ENCODE results near the gene PTGES2. TPM values are rescaled to one million over a fixed set of nuclear protein-coding genes. Genes with fewer than 3 reads are reported as not detected.

Gene PTGES2
- total and polyA plus RNA-seq, 2 experiments from 2014 or later, result 59.7 to 124 TPM

DNA sequence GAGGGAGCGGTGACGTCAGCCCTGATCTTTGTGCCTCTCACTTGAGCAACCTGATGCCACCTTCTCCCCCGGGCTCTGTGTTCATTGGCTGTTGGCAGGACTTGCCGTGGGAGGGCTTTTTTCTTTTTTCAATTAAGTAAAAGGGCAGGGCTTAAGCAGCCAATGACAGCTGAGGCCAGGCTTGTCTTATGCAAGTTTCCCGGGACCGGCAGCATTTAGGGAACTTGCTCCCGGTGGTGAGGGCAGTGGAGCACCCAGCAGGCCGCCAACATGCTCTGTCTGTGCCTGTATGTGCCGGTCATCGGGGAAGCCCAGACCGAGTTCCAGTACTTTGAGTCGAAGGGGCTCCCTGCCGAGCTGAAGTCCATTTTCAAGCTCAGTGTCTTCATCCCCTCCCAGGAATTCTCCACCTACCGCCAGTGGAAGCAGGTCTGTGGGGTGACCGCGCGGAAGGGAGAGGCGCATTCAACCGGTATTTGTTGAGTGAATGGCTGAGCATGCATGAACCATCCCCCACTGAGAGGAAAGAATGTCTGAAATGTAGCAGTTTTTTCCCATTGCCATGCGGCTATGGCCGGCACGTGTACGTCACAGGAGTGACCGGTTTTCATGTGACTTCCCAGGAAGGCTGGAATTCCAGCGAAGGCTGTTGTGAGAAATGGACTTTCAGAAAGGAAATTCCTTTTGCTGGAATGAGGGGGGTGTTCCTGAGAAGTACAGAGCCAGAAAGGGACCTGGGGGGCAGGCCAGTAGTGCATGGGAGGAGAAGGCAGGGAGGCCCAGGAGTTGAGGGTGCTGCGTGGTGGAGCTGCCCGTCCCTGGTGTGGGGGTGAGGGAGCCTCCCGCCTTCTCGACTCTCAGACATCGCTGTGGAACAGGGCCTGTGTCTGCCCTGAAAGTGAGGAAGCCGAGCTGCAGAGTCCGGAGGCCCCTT, 29.0 kb downstream of the PTGES2 start:
- Histone ChIP-seq H3K9me2 (ENCODE audit: insufficient read depth) (no peaks in the 10 kb centered on the region), H3K27ac (ENCODE audit: low read depth) (peak overlapping the region; percentile 95), H3K79me2 (replicated peaks; ENCODE audit: insufficient read depth) (peaks cover 54% of the 10 kb centered on the region), H3K4me1 (ENCODE audit: insufficient read depth) (peaks cover 35% of the 10 kb centered on the region), H2AFZ (no peak overlapping the region), H3K4me2 (peak overlapping the region; percentile 75), H3K4me3 (peak overlapping the region; percentile 52), H3F3A (replicated peaks; ENCODE audit: low read depth) (peaks cover 12% of the 10 kb centered on the region; the same call in 1 of the 2 replicates), H3K27me3 (ENCODE audit: insufficient read depth) (no peaks in the 10 kb centered on the region), H4K20me1 (replicated peaks; ENCODE audit: insufficient read depth) (peaks cover 23% of the 10 kb centered on the region), H3K36me3 (ENCODE audit: insufficient read depth) (no peaks in the 10 kb centered on the region; the same call in 1 of the 2 replicates)
- peak overlapping the region; percentile 96 for H3K4me3 Mint-ChIP-seq
- peak overlapping the region; percentile 100 for H3K27ac Mint-ChIP-seq
- peaks cover 31% of the 10 kb centered on the region for H3K36me3 Mint-ChIP-seq (ENCODE audit: low read depth)
- H3K27me3 Mint-ChIP-seq (ENCODE audit: insufficient read depth, low read depth, poor library complexity), result peaks cover 25% of the 10 kb centered on the region
- TF ChIP-seq CREB1 (CRISPR knock-in tag; IDR thresholded peaks at IDR 0.05; ENCODE audit: low read depth) (peak; percentile 89), STAT1 (IDR thresholded peaks at IDR 0.05; ENCODE audit: unreplicated experiment) (no peak), POLR2AphosphoS5 (IDR thresholded peaks at IDR 0.05; ENCODE audit: low read depth) (peak; percentile 95)
- H3K9me3 Mint-ChIP-seq, result no peaks in the 10 kb centered on the region
- ATAC-seq, result peak; percentile 87
- peak; percentile 99 for DNase-seq (ENCODE audit: low spot score)
- H3K4me1 Mint-ChIP-seq, result peaks cover 65% of the 10 kb centered on the region

DNA sequence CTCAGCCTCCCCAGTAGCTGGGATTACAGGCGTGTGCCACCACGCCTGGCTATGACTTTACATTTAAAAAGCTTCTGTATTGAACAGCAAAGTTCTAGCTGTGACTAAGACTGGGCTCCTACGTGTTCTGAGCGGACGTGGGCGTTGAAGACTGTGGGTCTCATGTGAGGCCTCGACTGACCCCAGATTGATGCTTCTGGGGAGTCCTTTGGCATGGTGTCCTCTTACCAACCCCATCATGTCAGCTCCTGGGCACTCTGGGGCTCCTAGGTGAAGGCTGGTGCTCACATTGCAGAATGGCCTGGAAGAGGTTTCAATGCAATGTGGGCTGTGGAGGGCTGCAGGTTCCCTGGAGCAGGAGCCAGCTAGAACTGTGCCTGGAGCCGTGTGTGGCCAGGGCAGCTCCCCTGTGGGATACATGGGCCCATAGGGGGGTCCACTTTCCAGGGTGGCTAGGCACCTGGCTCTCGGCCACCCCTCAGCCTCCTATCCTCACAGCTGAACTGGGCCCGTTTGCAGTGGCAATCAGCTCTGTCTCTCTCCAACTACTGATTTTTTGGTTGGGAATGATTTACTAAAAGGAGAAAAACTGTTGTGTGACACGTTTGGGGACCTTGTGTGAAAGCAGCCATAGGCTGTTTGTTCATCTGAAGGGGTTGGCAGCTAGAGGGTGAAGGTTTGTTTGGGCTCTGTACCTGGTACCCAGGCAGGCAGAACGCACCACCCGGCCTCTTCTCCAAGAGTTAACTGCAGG, 29.8 kb downstream of the PTGES2 start:
- Histone ChIP-seq H3K4me2 (peak overlapping the region; percentile 61), H3K9me2 (ENCODE audit: insufficient read depth) (no peaks in the 10 kb centered on the region), H4K20me1 (replicated peaks; ENCODE audit: insufficient read depth) (peaks cover 23% of the 10 kb centered on the region), H3K27me3 (ENCODE audit: insufficient read depth) (no peaks in the 10 kb centered on the region), H3K4me3 (0 out of 2 replicates have a peak overlapping the region, but pooled peaks have one; percentile 26), H3K36me3 (ENCODE audit: insufficient read depth) (no peaks in the 10 kb centered on the region; the same call in 1 of the 2 replicates), H2AFZ (no peak overlapping the region), H3K4me1 (ENCODE audit: insufficient read depth) (peaks cover 35% of the 10 kb centered on the region), H3K79me2 (replicated peaks; ENCODE audit: insufficient read depth) (peaks cover 59% of the 10 kb centered on the region), H3F3A (replicated peaks; ENCODE audit: low read depth) (peaks cover 12% of the 10 kb centered on the region; the same call in 1 of the 2 replicates), H3K27ac (ENCODE audit: low read depth) (peak overlapping the region; percentile 87)
- Mint-ChIP-seq H3K4me3 (peak overlapping the region; percentile 96), H3K9me3 (no peaks in the 10 kb centered on the region), H3K27ac (peak overlapping the region; percentile 100), H3K4me1 (peaks cover 60% of the 10 kb centered on the region), H3K27me3 (ENCODE audit: insufficient read depth, low read depth, poor library complexity) (peaks cover 24% of the 10 kb centered on the region), H3K36me3 (ENCODE audit: low read depth) (peaks cover 23% of the 10 kb centered on the region)
- ATAC-seq (peak; percentile 2), DNase-seq (ENCODE audit: low spot score) (no peak)
- TF ChIP-seq EZH2phosphoT487 (IDR thresholded peaks at IDR 0.05; ENCODE audit: unreplicated experiment) (no peak), ZNF114 (CRISPR knock-in tag; IDR thresholded peaks at IDR 0.05) (no peak), POLR2AphosphoS5 (IDR thresholded peaks at IDR 0.05; ENCODE audit: low read depth) (no peak), NANOG (IDR thresholded peaks at IDR 0.05; ENCODE audit: borderline replicate concordance) (no peak)
- TF ChIP-seq, protein P1, sequence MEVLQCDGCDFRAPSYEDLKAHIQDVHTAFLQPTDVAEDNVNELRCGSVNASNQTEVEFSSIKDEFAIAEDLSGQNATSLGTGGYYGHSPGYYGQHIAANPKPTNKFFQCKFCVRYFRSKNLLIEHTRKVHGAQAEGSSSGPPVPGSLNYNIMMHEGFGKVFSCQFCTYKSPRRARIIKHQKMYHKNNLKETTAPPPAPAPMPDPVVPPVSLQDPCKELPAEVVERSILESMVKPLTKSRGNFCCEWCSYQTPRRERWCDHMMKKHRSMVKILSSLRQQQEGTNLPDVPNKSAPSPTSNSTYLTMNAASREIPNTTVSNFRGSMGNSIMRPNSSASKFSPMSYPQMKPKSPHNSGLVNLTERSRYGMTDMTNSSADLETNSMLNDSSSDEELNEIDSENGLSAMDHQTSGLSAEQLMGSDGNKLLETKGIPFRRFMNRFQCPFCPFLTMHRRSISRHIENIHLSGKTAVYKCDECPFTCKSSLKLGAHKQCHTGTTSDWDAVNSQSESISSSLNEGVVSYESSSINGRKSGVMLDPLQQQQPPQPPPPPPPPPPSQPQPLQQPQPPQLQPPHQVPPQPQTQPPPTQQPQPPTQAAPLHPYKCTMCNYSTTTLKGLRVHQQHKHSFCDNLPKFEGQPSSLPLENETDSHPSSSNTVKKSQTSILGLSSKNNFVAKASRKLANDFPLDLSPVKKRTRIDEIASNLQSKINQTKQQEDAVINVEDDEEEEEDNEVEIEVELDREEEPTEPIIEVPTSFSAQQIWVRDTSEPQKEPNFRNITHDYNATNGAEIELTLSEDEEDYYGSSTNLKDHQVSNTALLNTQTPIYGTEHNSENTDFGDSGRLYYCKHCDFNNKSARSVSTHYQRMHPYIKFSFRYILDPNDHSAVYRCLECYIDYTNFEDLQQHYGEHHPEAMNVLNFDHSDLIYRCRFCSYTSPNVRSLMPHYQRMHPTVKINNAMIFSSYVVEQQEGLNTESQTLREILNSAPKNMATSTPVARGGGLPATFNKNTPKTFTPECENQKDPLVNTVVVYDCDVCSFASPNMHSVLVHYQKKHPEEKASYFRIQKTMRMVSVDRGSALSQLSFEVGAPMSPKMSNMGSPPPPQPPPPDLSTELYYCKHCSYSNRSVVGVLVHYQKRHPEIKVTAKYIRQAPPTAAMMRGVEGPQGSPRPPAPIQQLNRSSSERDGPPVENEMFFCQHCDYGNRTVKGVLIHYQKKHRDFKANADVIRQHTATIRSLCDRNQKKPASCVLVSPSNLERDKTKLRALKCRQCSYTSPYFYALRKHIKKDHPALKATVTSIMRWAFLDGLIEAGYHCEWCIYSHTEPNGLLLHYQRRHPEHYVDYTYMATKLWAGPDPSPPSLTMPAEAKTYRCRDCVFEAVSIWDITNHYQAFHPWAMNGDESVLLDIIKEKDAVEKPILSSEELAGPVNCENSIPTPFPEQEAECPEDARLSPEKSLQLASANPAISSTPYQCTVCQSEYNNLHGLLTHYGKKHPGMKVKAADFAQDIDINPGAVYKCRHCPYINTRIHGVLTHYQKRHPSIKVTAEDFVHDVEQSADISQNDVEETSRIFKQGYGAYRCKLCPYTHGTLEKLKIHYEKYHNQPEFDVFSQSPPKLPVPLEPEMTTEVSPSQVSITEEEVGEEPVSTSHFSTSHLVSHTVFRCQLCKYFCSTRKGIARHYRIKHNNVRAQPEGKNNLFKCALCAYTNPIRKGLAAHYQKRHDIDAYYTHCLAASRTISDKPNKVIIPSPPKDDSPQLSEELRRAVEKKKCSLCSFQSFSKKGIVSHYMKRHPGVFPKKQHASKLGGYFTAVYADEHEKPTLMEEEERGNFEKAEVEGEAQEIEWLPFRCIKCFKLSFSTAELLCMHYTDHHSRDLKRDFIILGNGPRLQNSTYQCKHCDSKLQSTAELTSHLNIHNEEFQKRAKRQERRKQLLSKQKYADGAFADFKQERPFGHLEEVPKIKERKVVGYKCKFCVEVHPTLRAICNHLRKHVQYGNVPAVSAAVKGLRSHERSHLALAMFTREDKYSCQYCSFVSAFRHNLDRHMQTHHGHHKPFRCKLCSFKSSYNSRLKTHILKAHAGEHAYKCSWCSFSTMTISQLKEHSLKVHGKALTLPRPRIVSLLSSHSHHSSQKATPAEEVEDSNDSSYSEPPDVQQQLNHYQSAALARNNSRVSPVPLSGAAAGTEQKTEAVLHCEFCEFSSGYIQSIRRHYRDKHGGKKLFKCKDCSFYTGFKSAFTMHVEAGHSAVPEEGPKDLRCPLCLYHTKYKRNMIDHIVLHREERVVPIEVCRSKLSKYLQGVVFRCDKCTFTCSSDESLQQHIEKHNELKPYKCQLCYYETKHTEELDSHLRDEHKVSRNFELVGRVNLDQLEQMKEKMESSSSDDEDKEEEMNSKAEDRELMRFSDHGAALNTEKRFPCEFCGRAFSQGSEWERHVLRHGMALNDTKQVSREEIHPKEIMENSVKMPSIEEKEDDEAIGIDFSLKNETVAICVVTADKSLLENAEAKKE (CRISPR knock-in tag; IDR thresholded peaks at IDR 0.05), result no peak
- TF ChIP-seq, protein P2, sequence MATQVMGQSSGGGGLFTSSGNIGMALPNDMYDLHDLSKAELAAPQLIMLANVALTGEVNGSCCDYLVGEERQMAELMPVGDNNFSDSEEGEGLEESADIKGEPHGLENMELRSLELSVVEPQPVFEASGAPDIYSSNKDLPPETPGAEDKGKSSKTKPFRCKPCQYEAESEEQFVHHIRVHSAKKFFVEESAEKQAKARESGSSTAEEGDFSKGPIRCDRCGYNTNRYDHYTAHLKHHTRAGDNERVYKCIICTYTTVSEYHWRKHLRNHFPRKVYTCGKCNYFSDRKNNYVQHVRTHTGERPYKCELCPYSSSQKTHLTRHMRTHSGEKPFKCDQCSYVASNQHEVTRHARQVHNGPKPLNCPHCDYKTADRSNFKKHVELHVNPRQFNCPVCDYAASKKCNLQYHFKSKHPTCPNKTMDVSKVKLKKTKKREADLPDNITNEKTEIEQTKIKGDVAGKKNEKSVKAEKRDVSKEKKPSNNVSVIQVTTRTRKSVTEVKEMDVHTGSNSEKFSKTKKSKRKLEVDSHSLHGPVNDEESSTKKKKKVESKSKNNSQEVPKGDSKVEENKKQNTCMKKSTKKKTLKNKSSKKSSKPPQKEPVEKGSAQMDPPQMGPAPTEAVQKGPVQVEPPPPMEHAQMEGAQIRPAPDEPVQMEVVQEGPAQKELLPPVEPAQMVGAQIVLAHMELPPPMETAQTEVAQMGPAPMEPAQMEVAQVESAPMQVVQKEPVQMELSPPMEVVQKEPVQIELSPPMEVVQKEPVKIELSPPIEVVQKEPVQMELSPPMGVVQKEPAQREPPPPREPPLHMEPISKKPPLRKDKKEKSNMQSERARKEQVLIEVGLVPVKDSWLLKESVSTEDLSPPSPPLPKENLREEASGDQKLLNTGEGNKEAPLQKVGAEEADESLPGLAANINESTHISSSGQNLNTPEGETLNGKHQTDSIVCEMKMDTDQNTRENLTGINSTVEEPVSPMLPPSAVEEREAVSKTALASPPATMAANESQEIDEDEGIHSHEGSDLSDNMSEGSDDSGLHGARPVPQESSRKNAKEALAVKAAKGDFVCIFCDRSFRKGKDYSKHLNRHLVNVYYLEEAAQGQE (IDR thresholded peaks at IDR 0.05; ENCODE audit: unreplicated experiment), result no peak

Data from GM23338 (cell line).